Ovary (tissue), 9 donors: ENCODE data around the gene TDRD10. TPM values are rescaled to one million over a fixed set of nuclear protein-coding genes. Genes with fewer than 3 reads are reported as not detected.

Experiments used
- DNase-seq, 5 donors: peaks; one replicate each; pipeline ENCODE4 v3.0.0-alpha.2; 2019 to 2020
- H3K27ac ChIP-seq, 2 donors: fragments of 200-600 bp; one replicate each; pipeline versions ENCODE4 v1.5.1 to v1.8.0; 2019 to 2022
- H3K27me3 ChIP-seq: fragments of 200-600 bp; one replicate; pipeline ENCODE4 v1.8.0; 2022
- H3K36me3 ChIP-seq: fragments of 200-600 bp; sonication (generic); one replicate; pipeline ENCODE4 v1.5.1; 2019
- H3K4me1 ChIP-seq: one replicate; pipeline ENCODE4 v1.8.1; 2013; ENCODE audit warnings: mild to moderate bottlenecking, moderate library complexity; ENCODE audit not compliant: insufficient read depth
- H3K4me3 ChIP-seq: fragments of 200-600 bp; sonication (generic); one replicate; pipeline ENCODE4 v1.5.1; 2017
- H3K9me3 ChIP-seq, 2 donors: fragments of 200-600 bp in 1 of 2; sonication (generic) in 1 of 2; one replicate each; pipeline versions ENCODE4 v1.5.1 to v1.8.1; 2013 to 2019; ENCODE audit warnings: mild to moderate bottlenecking in 1 of 2, moderate library complexity in 1 of 2
- CTCF ChIP-seq, 3 donors: fragments of 450-650 bp in 2 of 3; fragments of 200-600 bp in 1 of 3; IDR thresholded peaks; one replicate each; pipeline versions ENCODE4 v1.5.1 to v1.8.0; 2016 to 2022; ENCODE audit warnings: antibody characterized with exemption in 3 of 3, mild to moderate bottlenecking in 1 of 3
- EP300 ChIP-seq: sonication (generic); formaldehyde crosslinking; IDR thresholded peaks from one replicate; pipeline ENCODE4 v1.6.1; 2017; ENCODE audit warnings: antibody characterized with exemption
- POLR2A ChIP-seq: fragments of 450-650 bp; IDR thresholded peaks from one replicate; pipeline ENCODE4 v1.6.1; 2017; ENCODE audit warnings: antibody characterized with exemption, mild to moderate bottlenecking, moderate library complexity
- WGBS, 3 donors: extraction: QIAGEN DNeasy Blood & Tissue Kit in 1 of 3; methylation state at CpG; one replicate each; pipeline versions ENCODE4 v1.1.5 to v1.1.7; 2013 to 2017; 5-methylcytosine and 5-hydroxymethylcytosine counted together
- intact Hi-C, 4 donors: fragments of 100-400 bp; cut with DNase I; formaldehyde crosslinking; loops; one replicate each; pipeline versions ENCODE4 v1.11.0 to v1.15.1; 2022 to 2023
- polyA plus RNA-seq, 2 donors: library from polyadenylated mRNA; stranded (reverse); fragments of 200-250 nt in 1 of 2; fragments of 350-450 nt in 1 of 2; fragmentation: Illumina TruSeq in 1 of 2; extraction: RNeasy Lipid Tissue Mini Kit (QIAGEN cat#74804) in 1 of 2; gene quantifications; one replicate each; pipeline ENCODE4 v1.2.3, GENCODE V29; 2013 to 2014
- total RNA-seq, 7 donors: library from RNA; depleted of rRNA in 2 of 7; stranded (reverse); fragments of >200 nt in 2 of 7; fragmentation: NEBNext Ultra II Directional in 3 of 7; extraction: Animal tissue kit (Norgen Biotek cat#: 25700) in 3 of 7; gene quantifications; one replicate each; pipeline versions ENCODE4 v1.1.0 to v1.2.4, GENCODE V29; 2016 to 2023
- donor health status: DM: no; HTN: no; CAD: no; lungs with moderate emphysema.
- donor health status: DM: no; HTN: no; CAD: no.
- donor health status: Bipolar disorder and iron deficiency.
- donor health status: DM: yes; HTN: yes; CAD: no.
- donor health status: DM: no; HTN: no; CAD: no.
- donor health status: DM: yes; HTN: yes; CAD: no.

The TDRD10 gene
- total and polyA plus RNA-seq, 9 donors: 3.1 to 8.7 (median 5.8) TPM

- Histone ChIP-seq H3K27me3 (no peaks in the 10 kb centered on the region), H3K36me3 (no peaks in the 10 kb centered on the region), H3K4me1 (no peaks in the 10 kb centered on the region), H3K27ac (no peak overlapping the region), H3K9me3 (no peaks in the 10 kb centered on the region), H3K4me3 (no peak overlapping the region)
- WGBS, 3 donors: 77 to 85% (median 81%) methylated on average over 9 of the region's 9 CpGs
- DNase-seq: no peak
- TF ChIP-seq POLR2A (no peak), EP300 (no peak), CTCF (IDR thresholded peaks at IDR 0.05) (no peak)
- intact Hi-C loops: loop anchor here in 2 of 4 donors (5.0 to 10.0 kb wide), 2 partner anchors 52 to 55 kb away; no protein-coding TSS in a partner anchor
Observed at GRCh38 chr1:154539486-154540483, 37.8 kb downstream of the TDRD10 start.

GRCh38 chr1:154541231-154541630 is 39.2 kb downstream of the TDRD10 start:
- TF ChIP-seq POLR2A: no peak
- TF ChIP-seq EP300: no peak
- no peak for TF ChIP-seq CTCF (IDR thresholded peaks at IDR 0.05)
- no peak overlapping the region for H3K4me3 ChIP-seq
- no peaks in the 10 kb centered on the region for H3K4me1 ChIP-seq
- no peak for DNase-seq
- no peaks in the 10 kb centered on the region for H3K9me3 ChIP-seq
- WGBS, 3 donors: 68 to 81% (median 79%) methylated on average over 6 of the region's 6 CpGs
- intact Hi-C loops: loop anchor here in 2 of 4 donors (5.0 to 10.0 kb wide), 2 partner anchors 54 to 56 kb away; no protein-coding TSS in a partner anchor
- no peak overlapping the region for H3K27ac ChIP-seq
- H3K27me3 ChIP-seq: no peaks in the 10 kb centered on the region
- no peaks in the 10 kb centered on the region for H3K36me3 ChIP-seq

GRCh38 chr1:154546264-154547063 is 44.4 kb downstream of the TDRD10 start:
- Histone ChIP-seq H3K4me1 (peaks cover 2% of the 10 kb centered on the region), H3K27me3 (no peaks in the 10 kb centered on the region), H3K36me3 (no peaks in the 10 kb centered on the region), H3K4me3 (no peak overlapping the region), H3K27ac (no peak overlapping the region), H3K9me3 (no peaks in the 10 kb centered on the region)
- TF ChIP-seq EP300 (no peak), CTCF (IDR thresholded peaks at IDR 0.05) (peak in 1 of 3 donors; percentile 55), POLR2A (no peak)
- intact Hi-C loops: loop anchor here in 1 of 4 donors (10.0 kb wide), 1 partner anchor 62 kb away; no protein-coding TSS in a partner anchor
- 64 to 71% (median 69%) methylated on average over 13 of the region's 13 CpGs for WGBS, 3 donors
- peak in 4 of 5 donors; percentile 41 to 51 (median 48) for DNase-seq

- 22 to 40% (median 23%) methylated on average over 11 of the region's 11 CpGs for WGBS, 3 donors
- Histone ChIP-seq H3K36me3 (no peaks in the 10 kb centered on the region), H3K9me3 (no peaks in the 10 kb centered on the region), H3K4me3 (no peak overlapping the region), H3K4me1 (peaks cover 2% of the 10 kb centered on the region), H3K27me3 (no peaks in the 10 kb centered on the region), H3K27ac (no peak overlapping the region)
- TF ChIP-seq POLR2A: no peak
- DNase-seq: no peak
- intact Hi-C loops: loop anchor here in 1 of 4 donors (10.0 kb wide), 1 partner anchor 62 kb away; no protein-coding TSS in a partner anchor
Observed at GRCh38 chr1:154547105-154547732, 45.2 kb downstream of the TDRD10 start.
